Endodermal cell (in vitro differentiated cells): ENCODE measurements around the gene AKR1E2. TPM values are rescaled to one million over a fixed set of nuclear protein-coding genes. Genes with fewer than 3 reads are reported as not detected.
A peak's percentile ranks its signal among the peaks of the same experiment; 100 is the strongest.

Experiments used
- DNase-seq: peaks from one replicate; pipeline ENCODE4 v3.0.0-alpha.2; 2017
- H3K27ac ChIP-seq: 2 replicates; pipeline ENCODE4 v1.5.1; 2013; ENCODE audit warnings: mild to moderate bottlenecking, low read depth, low read length, moderate library complexity
- H3K27me3 ChIP-seq: 2 replicates; pipeline ENCODE4 v1.6.1; 2013; ENCODE audit warnings: mild to moderate bottlenecking, low read length, moderate library complexity; ENCODE audit not compliant: insufficient read depth, control insufficient read depth, poor library complexity, severe bottlenecking
- H3K36me3 ChIP-seq: 2 replicates; pipeline ENCODE4 v1.7.0; 2013; ENCODE audit warnings: mild to moderate bottlenecking, low read length, moderate library complexity; ENCODE audit not compliant: control insufficient read depth, insufficient read depth
- H3K4me1 ChIP-seq: one replicate; pipeline ENCODE4 v1.7.0; 2013; ENCODE audit warnings: low read length; ENCODE audit not compliant: control insufficient read depth, insufficient read depth
- H3K4me3 ChIP-seq: 2 replicates; pipeline ENCODE4 v1.5.1; 2013; ENCODE audit warnings: mild to moderate bottlenecking, low read length, moderate library complexity
- H3K9ac ChIP-seq: 2 replicates; pipeline ENCODE4 v1.6.1; 2013; ENCODE audit warnings: mild to moderate bottlenecking, low read length, moderate library complexity; ENCODE audit not compliant: poor library complexity, severe bottlenecking; ENCODE audit errors: extremely low read depth
- H3K9me3 ChIP-seq: 2 replicates; pipeline ENCODE4 v1.6.1; 2013; ENCODE audit warnings: mild to moderate bottlenecking, low read length, moderate library complexity; ENCODE audit not compliant: control insufficient read depth
- H3K27ac Mint-ChIP-seq: 2 replicates; pipeline ENCODE4 v1.8.0; 2020; ENCODE audit warnings: mixed read lengths
- H3K27me3 Mint-ChIP-seq: 2 replicates; pipeline ENCODE4 v1.8.0; 2021; ENCODE audit warnings: mild to moderate bottlenecking, mixed read lengths; ENCODE audit not compliant: insufficient read depth
- H3K36me3 Mint-ChIP-seq: 2 replicates; pipeline ENCODE4 v1.8.0; 2020; ENCODE audit warnings: low read depth, mixed read lengths
- H3K4me1 Mint-ChIP-seq: 2 replicates; pipeline ENCODE4 v1.8.0; 2020; ENCODE audit warnings: mixed read lengths
- H3K4me3 Mint-ChIP-seq: 2 replicates; pipeline ENCODE4 v1.8.0; 2020; ENCODE audit warnings: mild to moderate bottlenecking, moderate library complexity, mixed read lengths
- H3K9me3 Mint-ChIP-seq: 2 replicates; pipeline ENCODE4 v1.8.0; 2020; ENCODE audit warnings: mild to moderate bottlenecking, mixed read lengths
- WGBS, 2 experiments: methylation state at CpG; one replicate each; pipeline versions ENCODE4 v1.1.5 to v1.1.7; 2013; ENCODE audit warnings: missing lambda C conversion rate in 2 of 2, mixed read lengths in 1 of 2; ENCODE audit not compliant: insufficient coverage in 1 of 2, insufficient read length in 1 of 2; 5-methylcytosine and 5-hydroxymethylcytosine counted together
- long read RNA-seq, 4 experiments: library from polyadenylated mRNA in 2 of 4; library from RNA in 1 of 4; library from capped mRNA in 1 of 4; stranded (forward) in 3 of 4; unstranded in 1 of 4; transcript quantifications; one replicate each; pipeline ENCODE4 v2.0.0, GENCODE V29; 2020 to 2021; ENCODE audit warnings: inconsistent platforms in 1 of 4
- polyA plus RNA-seq, 2 experiments: library from polyadenylated mRNA; stranded (reverse); fragments of 50-300 nt; gene quantifications; one replicate each; pipeline ENCODE4 v1.2.3, GENCODE V29; 2013
- total RNA-seq, 2 donors: library from RNA; stranded (reverse); fragmentation: NEBNext Ultra II Directional in 1 of 2; extraction: Animal tissue kit (Norgen Biotek cat#: 25700) in 1 of 2; gene quantifications; 2 replicates in 1 of 2; 3 replicates in 1 of 2; pipeline ENCODE4 v1.2.1, GENCODE V29; 2021
- TF ChIP-seq, protein P1 (sequence below): fragments of 200-600 bp; sonication (generic); conservative IDR thresholded peaks from 2 replicates; pipeline ENCODE4 v1.5.0; 2021; ENCODE audit warnings: antibody characterized with exemption, mild to moderate bottlenecking

Gene AKR1E2
- 1 to 10 TPM; 5.7 to 6.4 TPM for total RNA-seq
- 4.1 TPM for polyA plus RNA-seq (2013, experiment 1 of 2)
- polyA plus RNA-seq (2013, experiment 2 of 2) = 4.2 TPM
- long read RNA-seq, experiment 1, partial matches to known transcripts = 1 of 1 reads
- long read RNA-seq, experiment 1, other reads (novel, unspliced or antisense) = 0 of 1 reads
- long read RNA-seq, experiment 2, partial matches to known transcripts = 0 of 8 reads
- long read RNA-seq, experiment 2, other reads (novel, unspliced or antisense) = 5 of 8 reads
- long read RNA-seq, experiment 3, partial matches to known transcripts = 0 of 1 reads
- long read RNA-seq, experiment 3, other reads (novel, unspliced or antisense) = 0 of 1 reads
- long read RNA-seq, experiment 4, partial matches to known transcripts = 1 of 3 reads
- long read RNA-seq, experiment 4, other reads (novel, unspliced or antisense) = 2 of 3 reads

DNA sequence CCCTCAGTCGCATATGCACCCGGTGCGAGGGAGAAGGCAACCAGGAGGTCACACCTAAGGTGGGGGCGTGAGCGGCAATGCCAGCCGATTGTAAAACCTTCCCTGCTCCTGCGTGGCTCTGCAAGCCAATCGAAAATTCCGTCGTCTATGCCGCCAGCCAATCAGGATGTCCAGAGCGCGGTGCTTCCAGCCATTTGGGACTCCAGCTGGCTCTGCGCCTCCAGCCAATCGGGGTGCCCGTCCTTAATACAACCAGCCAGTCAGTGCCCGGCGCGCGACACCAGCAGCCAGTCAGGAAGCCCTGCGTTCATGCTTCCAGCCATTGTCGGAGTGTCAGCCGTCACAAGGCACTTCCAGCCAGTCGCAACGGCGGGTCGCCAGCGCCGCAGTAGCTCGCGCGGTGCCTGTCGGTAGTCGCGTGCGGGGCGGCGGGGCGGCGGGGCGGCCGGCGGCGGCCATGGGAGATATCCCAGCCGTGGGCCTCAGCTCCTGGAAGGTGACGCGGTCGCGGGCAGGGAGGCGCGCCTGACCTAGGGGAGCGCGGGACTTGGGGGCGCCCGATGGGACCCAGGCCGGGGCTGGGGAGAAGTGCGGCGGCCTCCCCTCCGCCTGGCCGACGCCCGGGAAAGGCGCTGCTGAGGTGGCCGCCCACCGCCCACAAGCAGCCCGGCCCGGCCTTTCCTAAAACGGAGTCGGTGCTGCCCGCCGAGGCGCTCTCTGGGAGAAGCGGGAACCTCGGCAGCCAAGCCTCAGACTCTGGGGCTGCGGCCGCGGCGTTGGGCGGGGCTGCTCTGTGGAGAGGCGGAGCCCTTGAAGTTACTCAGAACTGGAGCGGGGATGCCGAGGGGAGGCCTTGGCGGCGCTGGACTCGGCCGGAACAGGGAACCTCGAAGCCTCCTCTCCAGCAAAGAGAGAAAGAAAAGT lies at the start of gene AKR1E2:
Gene AKR1E2 (plus strand): TSS at position 340 of the 924 bp plus-strand sequence. CDS start 118 bp downstream, at position 458.
- H3K36me3 Mint-ChIP-seq = peaks cover 2% of the 10 kb centered on the region
- Histone ChIP-seq H3K36me3 (no peaks in the 10 kb centered on the region), H3K9me3 (peaks cover 10% of the 10 kb centered on the region), H3K4me3 (peak within 1 kb of the TSS; percentile 23), H3K9ac (no peak within 1 kb of the TSS), H3K27ac (peak within 1 kb of the TSS; percentile 70), H3K4me1 (no peaks in the 10 kb centered on the region), H3K27me3 (peaks cover 7% of the 10 kb centered on the region)
- TF ChIP-seq, protein P1, sequence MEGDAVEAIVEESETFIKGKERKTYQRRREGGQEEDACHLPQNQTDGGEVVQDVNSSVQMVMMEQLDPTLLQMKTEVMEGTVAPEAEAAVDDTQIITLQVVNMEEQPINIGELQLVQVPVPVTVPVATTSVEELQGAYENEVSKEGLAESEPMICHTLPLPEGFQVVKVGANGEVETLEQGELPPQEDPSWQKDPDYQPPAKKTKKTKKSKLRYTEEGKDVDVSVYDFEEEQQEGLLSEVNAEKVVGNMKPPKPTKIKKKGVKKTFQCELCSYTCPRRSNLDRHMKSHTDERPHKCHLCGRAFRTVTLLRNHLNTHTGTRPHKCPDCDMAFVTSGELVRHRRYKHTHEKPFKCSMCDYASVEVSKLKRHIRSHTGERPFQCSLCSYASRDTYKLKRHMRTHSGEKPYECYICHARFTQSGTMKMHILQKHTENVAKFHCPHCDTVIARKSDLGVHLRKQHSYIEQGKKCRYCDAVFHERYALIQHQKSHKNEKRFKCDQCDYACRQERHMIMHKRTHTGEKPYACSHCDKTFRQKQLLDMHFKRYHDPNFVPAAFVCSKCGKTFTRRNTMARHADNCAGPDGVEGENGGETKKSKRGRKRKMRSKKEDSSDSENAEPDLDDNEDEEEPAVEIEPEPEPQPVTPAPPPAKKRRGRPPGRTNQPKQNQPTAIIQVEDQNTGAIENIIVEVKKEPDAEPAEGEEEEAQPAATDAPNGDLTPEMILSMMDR = no peak
- 34 to 47% methylated on average over 22 to 87 of the region's 87 CpGs for WGBS, 2 experiments
- H3K4me3 Mint-ChIP-seq = peak within 1 kb of the TSS; percentile 55
- no peak within 1 kb of the TSS for H3K27ac Mint-ChIP-seq
- peaks cover 15% of the 10 kb centered on the region for H3K4me1 Mint-ChIP-seq
- peaks cover 16% of the 10 kb centered on the region for H3K9me3 Mint-ChIP-seq
- peaks cover 30% of the 10 kb centered on the region for H3K27me3 Mint-ChIP-seq
- peak; percentile 92 for DNase-seq

DNA sequence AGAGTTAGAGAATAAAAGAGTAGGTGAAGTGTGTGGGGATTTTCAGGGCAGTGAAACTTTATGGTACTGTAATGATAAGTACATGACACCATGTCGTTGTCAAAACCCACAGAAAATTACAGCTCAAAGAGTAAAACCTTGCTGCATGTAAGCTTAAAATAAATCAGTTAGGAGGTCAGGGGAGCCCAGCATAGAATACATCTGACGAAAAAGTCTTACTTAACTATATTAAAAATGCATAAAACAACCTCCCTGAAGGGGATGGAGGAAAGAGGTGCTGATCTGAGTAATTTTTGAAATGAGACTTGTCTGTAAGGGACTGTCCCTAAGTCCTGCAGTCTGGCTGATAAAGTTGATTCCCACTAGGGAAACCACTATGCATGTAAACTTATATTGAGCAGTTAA lies 49.8 kb upstream of the AKR1E2 start:
- no peak overlapping the region for H3K27ac Mint-ChIP-seq
- H3K36me3 ChIP-seq = no peaks in the 10 kb centered on the region
- no peaks in the 10 kb centered on the region for H3K4me1 ChIP-seq
- no peaks in the 10 kb centered on the region for H3K27me3 Mint-ChIP-seq
- no peaks in the 10 kb centered on the region for H3K4me1 Mint-ChIP-seq
- DNase-seq = no peak
- H3K36me3 Mint-ChIP-seq = no peaks in the 10 kb centered on the region
- no peak overlapping the region for H3K9ac ChIP-seq
- no peaks in the 10 kb centered on the region for H3K9me3 Mint-ChIP-seq
- no peak overlapping the region for H3K4me3 Mint-ChIP-seq
- H3K9me3 ChIP-seq = no peaks in the 10 kb centered on the region
- no peak overlapping the region for H3K27ac ChIP-seq
- no peaks in the 10 kb centered on the region for H3K27me3 ChIP-seq
- no peak overlapping the region for H3K4me3 ChIP-seq
- 75% methylated on average over 1 of the region's 2 CpGs; no CpG with 5 or more reads in 1 of the 2 experiments for WGBS, 2 experiments
- TF ChIP-seq, protein P1 = no peak

DNA sequence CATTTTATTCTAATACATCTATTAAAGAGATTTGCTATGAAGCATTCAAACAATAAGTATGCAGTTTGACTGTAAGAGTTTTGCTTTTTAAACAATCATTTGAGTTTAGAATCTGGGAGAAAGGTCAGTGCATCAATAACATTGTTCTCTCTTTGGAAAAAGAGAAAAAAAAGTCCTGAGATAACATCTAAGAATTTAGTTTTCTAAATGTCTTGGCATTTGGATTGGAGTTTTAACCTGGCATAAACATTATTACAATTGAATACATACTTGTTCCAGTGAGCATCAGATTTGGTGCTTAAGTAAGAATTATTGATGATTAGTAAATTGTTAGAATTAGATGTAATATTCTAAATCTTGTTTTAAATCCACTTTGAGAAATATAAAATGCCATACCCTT lies 47.2 kb upstream of the AKR1E2 start:
- H3K36me3 ChIP-seq = no peaks in the 10 kb centered on the region

More for the DNA sequence above, 47.2 kb upstream of the AKR1E2 start:
- no peak overlapping the region for H3K4me3 Mint-ChIP-seq
- DNase-seq = no peak
- Histone ChIP-seq H3K4me1 (no peaks in the 10 kb centered on the region), H3K27ac (no peak overlapping the region), H3K9me3 (no peaks in the 10 kb centered on the region), H3K27me3 (no peaks in the 10 kb centered on the region), H3K4me3 (no peak overlapping the region), H3K9ac (no peak overlapping the region)
- no peaks in the 10 kb centered on the region for H3K36me3 Mint-ChIP-seq
- TF ChIP-seq, protein P1 = no peak
- H3K9me3 Mint-ChIP-seq = no peaks in the 10 kb centered on the region
- H3K4me1 Mint-ChIP-seq = no peaks in the 10 kb centered on the region
- H3K27ac Mint-ChIP-seq = no peak overlapping the region
- no peaks in the 10 kb centered on the region for H3K27me3 Mint-ChIP-seq
